ENCODE measurements around the gene TCP11. TPM values are rescaled to one million over a fixed set of nuclear protein-coding genes. Genes with fewer than 3 reads are reported as not detected.

The TCP11 gene
- total RNA-seq, 1 experiment from 2014 or later: not detected

DNA sequence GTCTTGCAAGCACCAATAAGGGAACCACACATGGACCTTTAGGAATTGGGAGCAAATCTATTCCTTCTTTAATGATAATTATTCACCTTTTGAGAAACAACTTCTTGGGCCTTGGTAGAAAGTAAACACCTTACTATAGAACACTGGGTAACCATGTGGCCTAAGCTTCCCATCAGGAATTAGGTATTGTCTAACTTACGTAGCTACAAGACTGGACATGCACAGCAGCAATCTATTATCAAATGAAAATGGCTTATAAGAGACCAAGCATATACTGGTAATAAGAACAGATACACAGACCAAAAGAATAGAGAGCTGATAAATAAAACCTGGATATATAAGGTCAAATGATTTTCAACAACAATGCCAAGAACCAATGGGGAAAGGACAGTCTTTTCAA lies 16.8 kb downstream of the TCP11 start:
- no peak overlapping the region for H3K4me2 ChIP-seq (ENCODE audit: insufficient read depth, insufficient read length, low read length)
- H3K4me1 ChIP-seq (ENCODE audit: insufficient read depth, low read length): no peaks in the 10 kb centered on the region
- no peak overlapping the region for H3T11ph ChIP-seq (ENCODE audit: low read length)
- H2AFZ ChIP-seq (ENCODE audit: low read length): no peak overlapping the region
- no peaks in the 10 kb centered on the region for H3K9me3 ChIP-seq (ENCODE audit: control insufficient read depth, low read depth, low read length)
- no peak overlapping the region for H3K56ac ChIP-seq (ENCODE audit: insufficient read length, low read depth, low read length)
- no peak overlapping the region for H2AK5ac ChIP-seq (ENCODE audit: insufficient read length, low read length)
- H3K9me3 Mint-ChIP-seq: peaks cover 2 to 4% of the 10 kb centered on the region in 2 experiments; a peak in 2 of 5 replicates
- no CpG with 5 or more reads among the region's 1 CpG for WGBS (ENCODE audit: extremely low coverage, insufficient read length, low lambda C conversion rate)
- H2BK5ac ChIP-seq (ENCODE audit: insufficient read length, low read length): no peak overlapping the region
- H3K27me3 Mint-ChIP-seq (ENCODE audit: low read depth): peaks cover 1% of the 10 kb centered on the region; the same call in 1 of the 2 replicates
- H3K36me3 Mint-ChIP-seq (ENCODE audit: insufficient read depth in 1 of 3, low read depth in 3 of 3): peaks cover 0 to 4% (median 0%) of the 10 kb centered on the region in 3 experiments; a peak in 1 of 7 replicates
- H4K5ac ChIP-seq (ENCODE audit: insufficient read length, low read depth, low read length): no peak overlapping the region
- TF ChIP-seq, protein P1, sequence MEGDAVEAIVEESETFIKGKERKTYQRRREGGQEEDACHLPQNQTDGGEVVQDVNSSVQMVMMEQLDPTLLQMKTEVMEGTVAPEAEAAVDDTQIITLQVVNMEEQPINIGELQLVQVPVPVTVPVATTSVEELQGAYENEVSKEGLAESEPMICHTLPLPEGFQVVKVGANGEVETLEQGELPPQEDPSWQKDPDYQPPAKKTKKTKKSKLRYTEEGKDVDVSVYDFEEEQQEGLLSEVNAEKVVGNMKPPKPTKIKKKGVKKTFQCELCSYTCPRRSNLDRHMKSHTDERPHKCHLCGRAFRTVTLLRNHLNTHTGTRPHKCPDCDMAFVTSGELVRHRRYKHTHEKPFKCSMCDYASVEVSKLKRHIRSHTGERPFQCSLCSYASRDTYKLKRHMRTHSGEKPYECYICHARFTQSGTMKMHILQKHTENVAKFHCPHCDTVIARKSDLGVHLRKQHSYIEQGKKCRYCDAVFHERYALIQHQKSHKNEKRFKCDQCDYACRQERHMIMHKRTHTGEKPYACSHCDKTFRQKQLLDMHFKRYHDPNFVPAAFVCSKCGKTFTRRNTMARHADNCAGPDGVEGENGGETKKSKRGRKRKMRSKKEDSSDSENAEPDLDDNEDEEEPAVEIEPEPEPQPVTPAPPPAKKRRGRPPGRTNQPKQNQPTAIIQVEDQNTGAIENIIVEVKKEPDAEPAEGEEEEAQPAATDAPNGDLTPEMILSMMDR (conservative IDR thresholded peaks at IDR 0.05): no peak
- no peak overlapping the region for H3K27ac ChIP-seq (ENCODE audit: insufficient read length, low read depth, low read length)
- H3K18ac ChIP-seq (ENCODE audit: insufficient read length, low read depth, low read length): no peak overlapping the region
- H3K79me2 ChIP-seq (ENCODE audit: insufficient read depth, low read length): 0 out of 2 replicates have a peak, but pooled peaks cover 1% of the 10 kb centered on the region
- H2BK20ac ChIP-seq (ENCODE audit: low read depth, low read length, poor library complexity, severe bottlenecking): no peak overlapping the region
- H2BK12ac ChIP-seq (ENCODE audit: insufficient read length, low read depth, low read length): no peak overlapping the region
- no peak overlapping the region for H4K8ac ChIP-seq (replicated peaks; ENCODE audit: insufficient read length, low read depth, low read length)
- no peaks in the 10 kb centered on the region for H4K20me1 ChIP-seq (ENCODE audit: control insufficient read depth, insufficient read depth, insufficient read length)
- no peaks in the 10 kb centered on the region for H3K79me1 ChIP-seq (ENCODE audit: insufficient read depth, low read depth, low read length, poor library complexity, severe bottlenecking)
- no peak overlapping the region for H2BK120ac ChIP-seq (ENCODE audit: low read depth, low read length, poor library complexity, severe bottlenecking)
- H3K14ac ChIP-seq (ENCODE audit: insufficient read depth, low read length): no peak overlapping the region
- H4K91ac ChIP-seq (ENCODE audit: insufficient read length, low read depth, low read length): no peak overlapping the region
- H3K27ac Mint-ChIP-seq: no peak overlapping the region
- no peak for DNase-seq
- H3K4me3 Mint-ChIP-seq: no peak overlapping the region
- H3K9ac ChIP-seq (ENCODE audit: extremely low read depth, insufficient read length, low read length): no peak overlapping the region
- no peak overlapping the region for H2BK15ac ChIP-seq (ENCODE audit: low read depth, low read length)
- H3K27me3 ChIP-seq (ENCODE audit: insufficient read depth, low read length): no peaks in the 10 kb centered on the region
- no peaks in the 10 kb centered on the region for H3K23me2 ChIP-seq (ENCODE audit: insufficient read length, low read depth, low read length, poor library complexity, severe bottlenecking)
- H3K23ac ChIP-seq (ENCODE audit: insufficient read length, low read depth, low read length): no peak overlapping the region
- no peak overlapping the region for H3K4ac ChIP-seq (ENCODE audit: low read depth, low read length)
- H3K4me1 Mint-ChIP-seq: peaks cover 0 to 3% of the 10 kb centered on the region in 2 experiments; a peak in 1 of 4 replicates
